Endothelial cell (in vitro differentiated cells): ENCODE data around the gene TMEFF2. TPM values are rescaled to one million over a fixed set of nuclear protein-coding genes. Genes with fewer than 3 reads are reported as not detected.
"Not testable (repeated sequence)": the region's sequence is repeated elsewhere in the genome, so short reads cannot be mapped to it uniquely, and the experiment has no call there.

Experiments
- DNase-seq: peaks from one replicate; pipeline ENCODE4 v3.0.0; 2021; ENCODE audit warnings: low spot score
- H3K27ac Mint-ChIP-seq: one replicate; pipeline ENCODE4 v1.8.0; 2021; ENCODE audit warnings: mixed read lengths, inconsistent platforms; ENCODE audit not compliant: unreplicated experiment
- H3K27me3 Mint-ChIP-seq: one replicate; pipeline ENCODE4 v1.8.0; 2021; ENCODE audit warnings: mild to moderate bottlenecking, moderate library complexity, mixed read lengths, inconsistent platforms; ENCODE audit not compliant: unreplicated experiment
- H3K36me3 Mint-ChIP-seq: one replicate; pipeline ENCODE4 v1.8.0; 2021; ENCODE audit warnings: mild to moderate bottlenecking, low read depth, mixed read lengths, inconsistent platforms; ENCODE audit not compliant: unreplicated experiment
- H3K4me1 Mint-ChIP-seq: one replicate; pipeline ENCODE4 v1.8.0; 2021; ENCODE audit warnings: mild to moderate bottlenecking, mixed read lengths, inconsistent platforms; ENCODE audit not compliant: unreplicated experiment
- H3K4me3 Mint-ChIP-seq: one replicate; pipeline ENCODE4 v1.8.0; 2021; ENCODE audit warnings: mild to moderate bottlenecking, mixed read lengths, inconsistent platforms; ENCODE audit not compliant: unreplicated experiment
- H3K9me3 Mint-ChIP-seq: one replicate; pipeline ENCODE4 v1.8.0; 2021; ENCODE audit warnings: mixed read lengths, inconsistent platforms; ENCODE audit not compliant: unreplicated experiment
- total RNA-seq: library from RNA; stranded (reverse); fragmentation: NEBNext Ultra II Directional; extraction: Animal tissue kit (Norgen Biotek cat#: 25700); gene quantifications from one replicate; pipeline ENCODE4 v1.2.1, GENCODE V29; 2021; ENCODE audit not compliant: unreplicated experiment
- TF ChIP-seq, protein P1 (sequence below): fragments of 200-600 bp; sonication (generic); IDR thresholded peaks from one replicate; pipeline ENCODE4 v1.5.0; 2021; ENCODE audit warnings: antibody characterized with exemption; ENCODE audit not compliant: unreplicated experiment

TMEFF2 gene
- total RNA-seq, 1 donor from 2014 or later, result 0.10 TPM

DNA sequence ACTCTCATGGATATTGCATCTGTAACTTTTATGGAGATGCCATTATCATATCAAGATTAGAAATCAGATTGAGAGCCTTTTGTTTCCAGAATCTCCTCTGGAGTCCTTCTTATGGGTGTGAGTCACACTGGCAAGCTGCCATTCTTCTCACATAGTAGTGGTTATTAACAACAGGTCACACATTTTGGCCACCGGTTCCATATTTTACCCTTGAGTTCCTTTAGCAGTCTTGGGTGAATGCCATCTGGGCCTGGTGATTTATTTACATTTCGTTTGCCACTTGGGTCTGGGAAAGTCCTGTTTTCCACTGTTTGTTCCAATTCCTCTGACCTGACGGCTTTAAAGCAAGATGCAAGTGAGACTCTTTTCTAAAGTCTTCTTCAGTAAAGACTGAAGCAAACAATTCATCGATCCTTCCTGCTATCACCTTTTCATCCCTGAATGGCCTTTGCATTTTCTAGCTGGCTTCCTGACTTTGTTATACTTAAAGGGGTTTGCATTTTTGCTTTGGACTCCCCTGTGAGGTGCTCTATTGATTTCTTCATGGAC lies 267.3 kb downstream of the TMEFF2 start:
- Mint-ChIP-seq H3K36me3 (no peaks in the 10 kb centered on the region), H3K27ac (peak overlapping the region; percentile 37), H3K4me3 (no peak overlapping the region), H3K27me3 (peaks cover 4% of the 10 kb centered on the region), H3K4me1 (peaks cover 41% of the 10 kb centered on the region), H3K9me3 (no peaks in the 10 kb centered on the region)
- DNase-seq, result no peak
- TF ChIP-seq, protein P1, sequence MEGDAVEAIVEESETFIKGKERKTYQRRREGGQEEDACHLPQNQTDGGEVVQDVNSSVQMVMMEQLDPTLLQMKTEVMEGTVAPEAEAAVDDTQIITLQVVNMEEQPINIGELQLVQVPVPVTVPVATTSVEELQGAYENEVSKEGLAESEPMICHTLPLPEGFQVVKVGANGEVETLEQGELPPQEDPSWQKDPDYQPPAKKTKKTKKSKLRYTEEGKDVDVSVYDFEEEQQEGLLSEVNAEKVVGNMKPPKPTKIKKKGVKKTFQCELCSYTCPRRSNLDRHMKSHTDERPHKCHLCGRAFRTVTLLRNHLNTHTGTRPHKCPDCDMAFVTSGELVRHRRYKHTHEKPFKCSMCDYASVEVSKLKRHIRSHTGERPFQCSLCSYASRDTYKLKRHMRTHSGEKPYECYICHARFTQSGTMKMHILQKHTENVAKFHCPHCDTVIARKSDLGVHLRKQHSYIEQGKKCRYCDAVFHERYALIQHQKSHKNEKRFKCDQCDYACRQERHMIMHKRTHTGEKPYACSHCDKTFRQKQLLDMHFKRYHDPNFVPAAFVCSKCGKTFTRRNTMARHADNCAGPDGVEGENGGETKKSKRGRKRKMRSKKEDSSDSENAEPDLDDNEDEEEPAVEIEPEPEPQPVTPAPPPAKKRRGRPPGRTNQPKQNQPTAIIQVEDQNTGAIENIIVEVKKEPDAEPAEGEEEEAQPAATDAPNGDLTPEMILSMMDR, result no peak

DNA sequence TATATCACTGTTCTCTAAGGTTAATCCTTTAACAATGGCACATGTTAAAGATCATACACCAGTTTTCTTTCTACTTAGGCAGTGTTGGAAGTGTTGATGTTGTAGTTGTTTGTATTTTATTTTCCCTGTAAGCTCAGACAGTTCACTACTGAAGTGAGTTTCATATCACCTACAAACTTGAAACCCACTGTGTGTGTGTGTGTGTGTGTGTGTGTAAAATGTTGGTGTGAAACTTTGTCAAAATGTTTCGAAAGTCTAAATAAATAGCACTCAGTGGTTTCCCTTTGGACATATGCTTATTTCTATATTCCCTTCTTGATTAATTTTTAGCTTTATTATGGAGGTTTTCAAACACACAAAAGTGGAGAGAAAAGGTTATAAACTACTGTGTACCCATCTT lies 268.1 kb downstream of the TMEFF2 start:
- H3K27me3 Mint-ChIP-seq, result peaks cover 4% of the 10 kb centered on the region
- H3K9me3 Mint-ChIP-seq, result no peaks in the 10 kb centered on the region
- DNase-seq, result no peak
- TF ChIP-seq, protein P1, result no peak
- peak overlapping the region; percentile 37 for H3K27ac Mint-ChIP-seq
- H3K4me3 Mint-ChIP-seq, result no peak overlapping the region
- no peaks in the 10 kb centered on the region for H3K36me3 Mint-ChIP-seq
- peaks cover 41% of the 10 kb centered on the region for H3K4me1 Mint-ChIP-seq

- Mint-ChIP-seq H3K36me3 (no peaks in the 10 kb centered on the region), H3K4me1 (peaks cover 16% of the 10 kb centered on the region), H3K27ac (no peak overlapping the region), H3K9me3 (no peaks in the 10 kb centered on the region), H3K27me3 (peaks cover 4% of the 10 kb centered on the region), H3K4me3 (no peak overlapping the region)
- DNase-seq, result no peak
- TF ChIP-seq, protein P1, result no peak
Observed at GRCh38 chr2:191923652-191923997, 271.1 kb downstream of the TMEFF2 start.

GRCh38 chr2:191922736-191923651 lies 271.7 kb downstream of the TMEFF2 start:
- Mint-ChIP-seq H3K4me3 (no peak overlapping the region), H3K36me3 (no peaks in the 10 kb centered on the region), H3K9me3 (no peaks in the 10 kb centered on the region), H3K27me3 (peaks cover 4% of the 10 kb centered on the region), H3K27ac (no peak overlapping the region), H3K4me1 (peaks cover 12% of the 10 kb centered on the region)
- TF ChIP-seq, protein P1, result no peak
- no peak for DNase-seq

GRCh38 chr2:191921650-191922049 lies 273.1 kb downstream of the TMEFF2 start:
- H3K36me3 Mint-ChIP-seq, H3K4me3 Mint-ChIP-seq, H3K9me3 Mint-ChIP-seq, H3K4me1 Mint-ChIP-seq, H3K27ac Mint-ChIP-seq, DNase-seq, H3K27me3 Mint-ChIP-seq: not testable (repeated sequence)
